Adrenal gland (tissue), 12 donors: ENCODE results near the gene ARHGEF33. TPM values are rescaled to one million over a fixed set of nuclear protein-coding genes. Genes with fewer than 3 reads are reported as not detected.
A peak's percentile ranks its signal among the peaks of the same experiment; 100 is the strongest.
"Not testable (repeated sequence)": the region's sequence is repeated elsewhere in the genome, so short reads cannot be mapped to it uniquely, and the experiment has no call there.

Source experiments
- DNase-seq, 7 donors: peaks; one replicate each; pipeline ENCODE4 v3.0.0-alpha.2; 2019 to 2020
- H3K27ac ChIP-seq, 5 donors: fragments of 200-600 bp; sonication (generic) in 4 of 5; 1 replicate in 3 of 5; 2 replicates in 2 of 5; pipeline versions ENCODE4 v1.5.1 to v1.8.0; 2016 to 2020; ENCODE audit warnings: mild to moderate bottlenecking in 1 of 5
- H3K27me3 ChIP-seq: fragments of 200-600 bp; 2 replicates; pipeline ENCODE4 v1.8.0; 2021
- H3K36me3 ChIP-seq, 2 donors: fragments of 200-600 bp; replicated peaks in 1 of 2; 1 replicate in 1 of 2; 2 replicates in 1 of 2; pipeline versions ENCODE4 v1.5.1 to v1.8.0; 2018 to 2022
- H3K4me1 ChIP-seq, 2 donors: fragments of 200-600 bp; replicated peaks in 1 of 2; 1 replicate in 1 of 2; 2 replicates in 1 of 2; pipeline versions ENCODE4 v1.5.1 to v1.8.0; 2018 to 2021
- H3K4me3 ChIP-seq, 4 donors: fragments of 200-600 bp; sonication (generic) in 3 of 4; one replicate each; pipeline ENCODE4 v1.5.1; 2016 to 2018
- H3K9me3 ChIP-seq, 3 donors: fragments of 200-600 bp; sonication (generic) in 1 of 3; replicated peaks in 1 of 3; 1 replicate in 2 of 3; 2 replicates in 1 of 3; pipeline versions ENCODE4 v1.5.1 to v1.8.0; 2016 to 2021
- POLR2A ChIP-seq, 2 donors: fragments of 450-650 bp; IDR thresholded peaks; one replicate each; pipeline ENCODE4 v1.6.1; 2017; ENCODE audit warnings: antibody characterized with exemption in 2 of 2, mild to moderate bottlenecking in 2 of 2, moderate library complexity in 1 of 2
- WGBS, 4 donors: extraction: QIAGEN DNeasy Blood & Tissue Kit in 2 of 4; methylation state at CpG; one replicate each; pipeline versions ENCODE4 v1.1.5 to v1.1.7; 2013 to 2017; 5-methylcytosine and 5-hydroxymethylcytosine counted together
- intact Hi-C, 2 donors: fragments of 100-400 bp; cut with DNase I; formaldehyde crosslinking; loops; one replicate each; pipeline versions ENCODE4 v1.14.1 to v1.15.0; 2022 to 2023
- polyA plus RNA-seq, 3 donors: library from polyadenylated mRNA; stranded (reverse); fragments of 200-250 nt in 2 of 3; fragments of 350-450 nt in 1 of 3; fragmentation: Illumina TruSeq in 1 of 3; extraction: RNeasy Lipid Tissue Mini Kit (QIAGEN cat#74804) in 1 of 3; gene quantifications; one replicate each; pipeline ENCODE4 v1.2.3, GENCODE V29; 2013 to 2014
- total RNA-seq, 9 donors: library from RNA; depleted of rRNA in 4 of 9; stranded (reverse); fragments of >200 nt in 4 of 9; fragments of 120-200 nt in 1 of 9; fragmentation: NEBNext Ultra II Directional in 1 of 9; extraction: Animal tissue kit (Norgen Biotek cat#: 25700) in 1 of 9; gene quantifications; one replicate each; pipeline versions ENCODE4 v1.1.0 to v1.2.4, GENCODE V29; 2013 to 2023
- TF ChIP-seq, protein P1 (sequence below), 6 experiments: fragments of 450-650 bp in 4 of 6; fragments of 200-600 bp in 2 of 6; sonication (generic) in 1 of 6; IDR thresholded peaks; 1 replicate in 5 of 6; 2 replicates in 1 of 6; pipeline versions ENCODE4 v1.5.1 to v1.8.0; 2016 to 2021; ENCODE audit warnings: antibody characterized with exemption in 6 of 6, mild to moderate bottlenecking in 2 of 6, moderate library complexity in 1 of 6
- donor health status: healthy with polysubstance abuse.
- donor health status: Bipolar disorder and iron deficiency.
- donor health status: DM: yes; HTN: yes; CAD: no.
- donor health status: DM: no; HTN: no; CAD: no.
- donor health status: DM: no; HTN: no; CAD: no.
- donor health status: DM: yes; HTN: yes; CAD: no.

The ARHGEF33 gene
- total and polyA plus RNA-seq, 12 donors: 0.49 to 8.3 (median 1.9) TPM

DNA sequence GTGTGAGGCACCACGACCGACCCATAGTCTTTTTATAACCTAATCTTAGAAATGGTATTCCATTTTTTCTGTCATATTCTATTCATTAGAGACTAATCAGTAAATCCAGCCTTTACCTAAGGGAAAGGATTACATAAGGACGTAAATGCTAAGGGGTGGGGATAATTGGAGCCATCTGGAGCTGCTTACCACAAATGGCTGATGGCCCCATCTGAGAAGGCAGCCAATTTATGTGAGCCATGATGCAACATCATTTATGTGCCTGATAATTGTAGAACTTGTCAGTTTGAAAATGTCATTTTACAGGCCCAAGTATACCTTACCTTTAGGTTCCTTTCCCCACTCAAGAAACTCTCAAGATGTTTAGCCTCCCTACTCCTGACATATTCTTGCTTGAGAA lies 44.0 kb downstream of the ARHGEF33 start:
- 71 to 93% (median 87%) methylated on average over 3 of the region's 3 CpGs for WGBS, 4 donors
- no peak for DNase-seq
- intact Hi-C loops: no loop called here

DNA sequence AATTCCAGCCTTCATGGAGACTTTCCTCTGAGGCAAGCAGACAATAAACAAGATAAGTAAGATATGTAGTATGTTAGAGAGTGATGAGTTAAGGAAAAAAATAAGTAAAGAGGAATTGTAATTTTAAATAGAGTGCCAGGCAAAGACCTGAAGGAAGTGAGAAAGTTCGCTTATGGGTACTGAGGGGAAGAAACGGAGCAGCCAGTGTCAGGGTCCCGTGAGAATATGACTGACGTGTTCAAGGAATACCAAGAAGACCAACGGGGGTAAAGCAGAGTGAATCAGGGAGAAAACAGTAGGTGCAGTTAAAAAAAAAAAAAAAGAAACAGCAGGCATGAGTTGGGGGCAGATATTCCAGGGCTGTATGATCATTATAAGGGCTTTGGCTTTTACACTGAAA lies 45.1 kb downstream of the ARHGEF33 start:
- H3K36me3 ChIP-seq: peaks cover 0 to 3% of the 10 kb centered on the region in 2 donors
- no peak overlapping the region for H3K4me3 ChIP-seq
- peaks cover 0 to 3% of the 10 kb centered on the region in 2 donors for H3K4me1 ChIP-seq
- intact Hi-C loops: no loop called here
- no peaks in the 10 kb centered on the region for H3K9me3 ChIP-seq
- no peaks in the 10 kb centered on the region for H3K27me3 ChIP-seq
- H3K27ac ChIP-seq: no peak overlapping the region
- DNase-seq: no peak
- 58 to 78% (median 67%) methylated on average over 5 of the region's 5 CpGs for WGBS, 4 donors
- no peak for TF ChIP-seq POLR2A (IDR thresholded peaks at IDR 0.05)
- TF ChIP-seq, protein P1, sequence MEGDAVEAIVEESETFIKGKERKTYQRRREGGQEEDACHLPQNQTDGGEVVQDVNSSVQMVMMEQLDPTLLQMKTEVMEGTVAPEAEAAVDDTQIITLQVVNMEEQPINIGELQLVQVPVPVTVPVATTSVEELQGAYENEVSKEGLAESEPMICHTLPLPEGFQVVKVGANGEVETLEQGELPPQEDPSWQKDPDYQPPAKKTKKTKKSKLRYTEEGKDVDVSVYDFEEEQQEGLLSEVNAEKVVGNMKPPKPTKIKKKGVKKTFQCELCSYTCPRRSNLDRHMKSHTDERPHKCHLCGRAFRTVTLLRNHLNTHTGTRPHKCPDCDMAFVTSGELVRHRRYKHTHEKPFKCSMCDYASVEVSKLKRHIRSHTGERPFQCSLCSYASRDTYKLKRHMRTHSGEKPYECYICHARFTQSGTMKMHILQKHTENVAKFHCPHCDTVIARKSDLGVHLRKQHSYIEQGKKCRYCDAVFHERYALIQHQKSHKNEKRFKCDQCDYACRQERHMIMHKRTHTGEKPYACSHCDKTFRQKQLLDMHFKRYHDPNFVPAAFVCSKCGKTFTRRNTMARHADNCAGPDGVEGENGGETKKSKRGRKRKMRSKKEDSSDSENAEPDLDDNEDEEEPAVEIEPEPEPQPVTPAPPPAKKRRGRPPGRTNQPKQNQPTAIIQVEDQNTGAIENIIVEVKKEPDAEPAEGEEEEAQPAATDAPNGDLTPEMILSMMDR (IDR thresholded peaks at IDR 0.05): no peak

More for the DNA sequence above, 44.0 kb downstream of the ARHGEF33 start:
- Histone ChIP-seq H3K4me1 (peaks cover 0 to 3% of the 10 kb centered on the region in 2 donors), H3K9me3 (no peaks in the 10 kb centered on the region), H3K27ac (no peak overlapping the region), H3K4me3 (no peak overlapping the region), H3K27me3 (no peaks in the 10 kb centered on the region), H3K36me3 (peaks cover 0 to 3% of the 10 kb centered on the region in 2 donors)
- TF ChIP-seq, protein P1 (IDR thresholded peaks at IDR 0.05): no peak
- no peak for TF ChIP-seq POLR2A (IDR thresholded peaks at IDR 0.05)

DNA sequence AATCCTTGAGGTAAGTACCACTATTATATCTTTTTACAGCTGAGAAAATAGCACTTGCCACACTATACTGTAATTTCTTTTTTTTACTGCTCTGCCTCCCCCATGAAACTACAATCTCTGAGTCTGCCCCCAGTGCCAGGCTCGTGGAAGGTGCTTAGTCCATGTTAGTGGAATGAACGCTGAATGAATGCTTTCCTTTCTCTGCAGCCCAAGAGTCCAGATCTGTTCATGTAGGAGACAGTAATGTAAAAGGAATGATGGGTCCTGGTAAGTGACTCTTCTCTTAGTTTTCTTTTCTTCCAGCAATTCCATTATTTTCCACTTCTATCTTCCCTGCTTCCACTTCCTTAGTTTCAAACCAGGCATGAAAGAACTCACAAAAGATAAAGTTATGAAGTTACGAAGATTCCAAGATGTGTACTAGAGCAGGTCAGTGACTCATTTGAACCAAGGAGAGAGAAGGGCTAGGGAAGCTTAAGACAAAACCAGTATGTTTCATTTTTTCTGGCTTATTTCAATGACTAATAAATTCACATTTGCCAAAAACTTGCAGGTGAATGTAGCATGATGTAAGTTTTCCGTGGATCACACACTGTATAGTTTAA lies 46.0 kb downstream of the ARHGEF33 start:
- no peaks in the 10 kb centered on the region for H3K36me3 ChIP-seq
- peak overlapping the region in 1 of 5 donors; percentile 17 for H3K27ac ChIP-seq
- WGBS, 4 donors: 63 to 71% (median 69%) methylated on average over 4 of the region's 4 CpGs
- H3K4me1 ChIP-seq: peaks cover 0 to 3% of the 10 kb centered on the region in 2 donors
- H3K27me3 ChIP-seq: no peaks in the 10 kb centered on the region
- no peaks in the 10 kb centered on the region for H3K9me3 ChIP-seq
- intact Hi-C loops: no loop called here
- TF ChIP-seq, protein P1 (IDR thresholded peaks at IDR 0.05): no peak
- TF ChIP-seq POLR2A (IDR thresholded peaks at IDR 0.05): no peak
- DNase-seq: no peak
- H3K4me3 ChIP-seq: no peak overlapping the region

DNA sequence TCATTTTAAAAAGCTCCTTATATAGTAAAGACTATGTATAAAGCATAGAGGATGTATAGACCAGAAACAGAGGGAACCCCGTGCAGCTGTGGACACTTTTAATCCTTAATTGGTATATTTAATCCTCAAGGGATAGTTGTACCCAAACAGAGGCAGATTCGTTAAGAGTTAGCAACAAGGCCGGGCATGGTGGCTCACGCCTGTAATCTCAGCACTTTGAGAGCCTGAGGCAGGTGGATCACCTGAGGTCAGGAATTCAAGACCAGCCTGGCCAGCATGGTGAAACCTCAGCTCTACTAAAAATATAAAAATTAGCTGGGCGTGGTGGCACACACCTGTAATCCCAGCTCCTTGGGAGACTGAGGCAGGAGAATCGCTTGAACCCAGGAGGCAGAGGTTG lies 46.8 kb downstream of the ARHGEF33 start:
- DNase-seq, intact Hi-C loops, H3K4me3 ChIP-seq, H3K9me3 ChIP-seq, H3K4me1 ChIP-seq, H3K27me3 ChIP-seq, H3K36me3 ChIP-seq, H3K27ac ChIP-seq: not testable (repeated sequence)
- WGBS, 4 donors: 88 to 98% (median 95%) methylated on average over 6 of the region's 6 CpGs

DNA sequence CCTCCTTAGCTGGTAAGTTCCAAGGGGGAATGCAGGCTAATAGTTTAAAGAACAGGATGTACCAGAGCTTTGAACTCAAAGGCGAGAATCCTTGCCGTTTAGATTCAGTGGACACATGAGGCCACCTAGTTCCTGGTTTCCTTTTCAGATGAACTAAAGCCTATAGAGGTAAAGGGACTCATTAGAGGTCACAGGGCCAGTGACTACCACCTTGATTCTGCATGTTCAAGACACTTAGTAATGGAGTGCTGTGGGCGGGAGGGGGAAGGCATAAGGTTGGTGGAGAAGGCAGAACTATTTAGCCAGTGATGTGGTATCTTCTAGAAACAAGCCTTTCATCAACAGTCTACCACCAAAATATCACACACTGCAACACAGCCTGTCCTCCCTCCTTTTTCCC lies 47.9 kb downstream of the ARHGEF33 start:
- no peak for DNase-seq
- TF ChIP-seq, protein P1 (IDR thresholded peaks at IDR 0.05): no peak
- TF ChIP-seq POLR2A (IDR thresholded peaks at IDR 0.05): no peak
- H3K9me3 ChIP-seq: no peaks in the 10 kb centered on the region
- H3K4me1 ChIP-seq: peaks cover 0 to 3% of the 10 kb centered on the region in 2 donors
- H3K4me3 ChIP-seq: no peak overlapping the region
- H3K27me3 ChIP-seq: no peaks in the 10 kb centered on the region
- WGBS, 4 donors: 78 to 98% (median 95%) methylated on average over 3 of the region's 3 CpGs
- intact Hi-C loops: no loop called here
- no peak overlapping the region for H3K27ac ChIP-seq
- no peaks in the 10 kb centered on the region for H3K36me3 ChIP-seq
